Hematopoietic multipotent progenitor cell treated with erythropoietin and hydrocortisone succinate and interleukin-3 and kit ligand, for 17 days (in vitro differentiated cells): ENCODE data around the gene DRG2.

ENCODE experiments used
- DNase-seq: peaks from one replicate; pipeline ENCODE4 v3.0.0-alpha.2; 2015; ENCODE audit warnings: low spot score

Gene DRG2

DNA sequence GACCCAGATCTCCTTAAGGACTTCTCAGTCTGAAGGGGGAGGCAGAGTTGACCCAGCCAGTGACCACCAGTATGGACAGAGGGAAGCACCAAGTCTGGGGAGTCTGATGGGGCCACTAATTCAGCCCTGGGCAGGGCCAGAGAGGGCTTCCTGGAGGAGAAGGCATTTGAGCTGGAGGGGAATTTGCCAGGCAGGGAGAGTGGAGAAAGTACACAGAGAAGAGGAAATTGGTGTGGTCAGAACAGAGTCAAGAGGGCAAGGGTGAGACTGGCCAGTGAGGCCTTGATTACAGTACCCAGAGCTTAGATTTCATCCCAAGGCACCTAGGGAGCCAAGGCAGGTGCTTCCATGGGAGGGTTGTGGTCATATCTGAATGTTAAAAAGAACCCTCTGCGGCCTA is 57.1 kb downstream of the DRG2 start:
- no peak for DNase-seq

GRCh38 chr17:18145811-18146210 is 58.1 kb downstream of the DRG2 start:
- DNase-seq, result no peak

DNA sequence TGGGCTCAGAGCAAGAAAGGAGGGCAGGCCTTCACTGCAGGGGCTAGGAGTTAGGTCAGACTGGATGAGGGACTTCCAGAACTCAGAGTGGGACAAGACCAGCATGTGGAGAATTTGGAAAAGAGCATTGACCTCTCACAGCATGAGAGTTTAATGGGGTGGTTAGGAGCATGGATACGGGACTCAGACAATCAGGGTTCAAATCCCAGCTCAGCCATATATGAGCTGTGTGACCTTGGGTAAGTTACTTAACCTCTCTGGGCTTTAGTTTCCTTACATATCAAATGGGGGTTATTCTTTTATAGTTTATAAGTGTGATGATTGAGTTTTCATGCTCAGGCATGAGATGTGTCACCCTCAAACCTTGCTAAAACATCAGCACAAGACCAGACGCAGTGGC is 58.5 kb downstream of the DRG2 start:
- DNase-seq, result no peak

DNA sequence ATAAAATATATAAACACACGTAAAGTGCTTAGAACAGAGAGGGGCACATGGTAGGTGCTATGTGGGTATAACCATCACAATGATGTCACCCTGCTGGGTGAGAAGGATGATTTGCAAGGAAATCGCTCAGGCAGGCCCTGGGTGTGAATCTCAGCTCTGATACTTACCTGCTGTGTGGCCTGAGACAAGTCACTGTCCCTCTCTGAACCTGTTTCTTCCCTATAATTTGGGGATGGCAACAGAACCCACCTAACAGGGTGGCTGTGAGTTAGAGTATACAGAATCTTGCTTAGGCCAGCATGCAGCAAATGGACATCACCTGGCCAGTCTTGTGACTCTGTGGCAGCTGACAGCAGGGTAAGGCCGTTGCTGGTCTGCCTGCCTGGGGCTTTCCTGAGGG is 59.2 kb downstream of the DRG2 start:
- no peak for DNase-seq

DNA sequence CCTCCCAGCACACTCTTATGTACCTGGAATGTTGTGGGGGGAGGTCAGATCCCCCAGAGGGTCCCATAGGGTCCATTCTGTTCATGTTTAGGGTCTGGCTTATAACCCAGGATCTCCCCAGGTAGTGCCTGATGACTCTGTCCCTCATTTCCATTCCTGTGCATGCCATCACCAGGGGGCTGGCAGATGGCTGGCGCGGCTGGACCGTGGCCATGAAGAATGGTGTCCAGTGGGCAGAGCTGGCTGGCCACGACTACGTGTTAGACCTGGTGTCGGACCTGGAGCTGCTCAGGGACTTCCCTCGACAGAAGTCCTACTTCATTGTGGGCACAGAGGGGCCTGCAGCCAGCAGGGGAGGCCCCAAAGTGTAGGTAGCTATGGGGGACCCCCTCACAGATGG is 60.8 kb downstream of the DRG2 start:
- no peak for DNase-seq

GRCh38 chr17:18151290-18151689 is 63.5 kb downstream of the DRG2 start:
- no peak for DNase-seq

DNA sequence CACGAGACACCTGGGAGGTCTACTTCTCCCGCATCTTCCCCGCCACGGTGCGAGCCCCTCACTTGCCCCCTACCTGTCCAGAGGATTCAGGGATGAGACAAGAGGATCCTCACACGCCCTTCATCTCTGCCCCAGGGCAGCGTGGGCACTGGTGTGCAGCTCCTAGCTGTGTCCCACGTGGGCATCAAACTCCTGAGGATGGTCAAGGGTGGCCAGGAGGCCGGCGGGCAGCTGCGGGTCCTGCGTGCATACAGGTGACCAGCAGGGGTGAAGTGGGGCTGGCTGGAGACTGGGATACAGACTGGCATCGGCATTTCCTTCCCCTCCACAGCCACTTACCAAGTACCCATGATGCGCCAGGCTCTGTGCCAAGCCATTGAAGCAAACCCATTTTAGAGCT is 67.4 kb downstream of the DRG2 start:
- no peak for DNase-seq

DNA sequence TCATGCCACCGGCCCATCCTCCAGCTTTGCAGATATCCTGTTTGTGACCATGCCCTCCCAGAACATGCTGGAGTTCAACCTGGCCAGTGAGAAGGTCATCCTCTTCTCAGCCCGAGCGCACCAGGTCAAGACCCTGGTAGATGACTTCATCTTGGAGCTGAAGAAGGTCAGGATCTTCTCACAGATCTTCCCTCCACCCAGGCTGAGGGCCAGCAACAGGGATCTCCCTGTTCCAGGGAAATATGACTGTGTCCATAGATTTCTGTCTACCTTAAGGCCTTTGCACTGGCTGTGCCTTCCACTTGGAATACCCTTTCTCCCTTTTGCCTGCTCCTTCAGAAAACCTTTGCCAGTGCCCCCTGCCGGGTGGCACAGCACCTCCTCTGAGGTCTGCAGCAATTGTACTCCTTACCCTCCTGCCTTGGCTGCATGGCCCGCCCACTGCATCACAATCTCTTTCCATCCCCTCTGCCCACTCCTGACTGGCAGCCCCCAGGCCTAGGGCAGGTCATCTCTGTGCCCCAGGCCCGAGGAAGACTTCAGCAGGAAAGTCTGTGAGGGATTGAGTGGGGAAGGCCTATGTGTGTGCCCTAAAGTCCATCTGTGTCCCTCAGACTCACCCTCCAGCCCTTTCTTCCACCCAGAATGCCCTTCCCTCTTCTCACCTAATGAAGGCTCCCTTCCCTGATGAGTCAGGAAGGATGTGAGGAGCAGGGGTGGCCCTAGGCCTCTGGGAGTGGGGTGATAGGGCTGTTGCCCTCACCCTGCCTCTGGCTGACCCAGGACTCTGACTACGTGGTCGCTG is 68.6 kb downstream of the DRG2 start:
- DNase-seq, result no peak

DNA sequence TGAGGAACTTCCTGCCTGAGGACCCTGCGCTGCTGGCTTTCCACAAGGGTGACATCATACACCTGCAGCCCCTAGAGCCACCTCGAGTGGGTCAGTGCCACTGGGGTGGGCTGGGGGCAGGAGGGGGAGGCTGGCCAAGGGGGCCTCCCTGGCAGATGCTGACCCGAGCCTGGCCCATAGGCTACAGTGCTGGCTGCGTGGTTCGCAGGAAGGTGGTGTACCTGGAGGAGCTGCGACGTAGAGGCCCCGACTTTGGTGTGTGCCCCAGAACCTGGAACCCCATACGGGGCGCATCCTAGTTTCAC is 69.2 kb downstream of the DRG2 start:
- DNase-seq, result no peak
